ENCODE results near the gene RNF187.
"Not testable (repeated sequence)": the region's sequence is repeated elsewhere in the genome, so short reads cannot be mapped to it uniquely, and the experiment has no call there.

Gene RNF187

GRCh38 chr1:228459091-228459993 is 27.8 kb upstream of the RNF187 start:
- peak in 1 of 2 donors; percentile 17 for DNase-seq (ENCODE audit: low read depth in 1 of 2, low spot score in 1 of 2)

GRCh38 chr1:228460821-228461220 is 26.4 kb upstream of the RNF187 start:
- no peak for DNase-seq (ENCODE audit: low read depth in 1 of 2, low spot score in 1 of 2)

- no peak for DNase-seq (ENCODE audit: low read depth in 1 of 2, low spot score in 1 of 2)
Measured at GRCh38 chr1:228462560-228462959, 24.6 kb upstream of the RNF187 start.

- no peak for DNase-seq (ENCODE audit: low read depth in 1 of 2, low spot score in 1 of 2)
Measured at GRCh38 chr1:228463009-228463558, 24.1 kb upstream of the RNF187 start.

GRCh38 chr1:228463559-228464455 is 23.4 kb upstream of the RNF187 start:
- peak in 1 of 2 donors; percentile 17 for DNase-seq (ENCODE audit: low read depth in 1 of 2, low spot score in 1 of 2)

- DNase-seq (ENCODE audit: low read depth in 1 of 2, low spot score in 1 of 2), result peak; percentile 76 to 79
Measured at GRCh38 chr1:228464487-228464983, 22.6 kb upstream of the RNF187 start.

- DNase-seq (ENCODE audit: low read depth in 1 of 2, low spot score in 1 of 2), result no peak
Measured at GRCh38 chr1:228465141-228465540, 22.0 kb upstream of the RNF187 start.

- no peak for DNase-seq (ENCODE audit: low read depth in 1 of 2, low spot score in 1 of 2)
Measured at GRCh38 chr1:228465571-228466146, 21.5 kb upstream of the RNF187 start.

- DNase-seq (ENCODE audit: low read depth in 1 of 2, low spot score in 1 of 2), result not testable (repeated sequence)
Measured at GRCh38 chr1:228468188-228468587, 19.0 kb upstream of the RNF187 start.

- no peak for DNase-seq (ENCODE audit: low read depth in 1 of 2, low spot score in 1 of 2)
Measured at GRCh38 chr1:228469413-228470162, 17.6 kb upstream of the RNF187 start.

GRCh38 chr1:228471154-228471761 is 15.9 kb upstream of the RNF187 start:
- no peak for DNase-seq (ENCODE audit: low read depth in 1 of 2, low spot score in 1 of 2)

GRCh38 chr1:228471762-228472398 is 15.3 kb upstream of the RNF187 start:
- no peak for DNase-seq (ENCODE audit: low read depth in 1 of 2, low spot score in 1 of 2)

- DNase-seq (ENCODE audit: low read depth in 1 of 2, low spot score in 1 of 2), result no peak
Measured at GRCh38 chr1:228472655-228473054, 14.5 kb upstream of the RNF187 start.

- no peak for DNase-seq (ENCODE audit: low read depth in 1 of 2, low spot score in 1 of 2)
Measured at GRCh38 chr1:228474507-228474906, 12.7 kb upstream of the RNF187 start.

- no peak for DNase-seq (ENCODE audit: low read depth in 1 of 2, low spot score in 1 of 2)
Measured at GRCh38 chr1:228475812-228476211, 11.4 kb upstream of the RNF187 start.

- DNase-seq (ENCODE audit: low read depth in 1 of 2, low spot score in 1 of 2), result no peak
Measured at GRCh38 chr1:228477263-228477662, 9.9 kb upstream of the RNF187 start.

GRCh38 chr1:228478326-228478725 is 8.9 kb upstream of the RNF187 start:
- DNase-seq (ENCODE audit: low read depth in 1 of 2, low spot score in 1 of 2), result no peak

GRCh38 chr1:228478912-228479711 is 8.1 kb upstream of the RNF187 start:
- DNase-seq (ENCODE audit: low read depth in 1 of 2, low spot score in 1 of 2), result no peak

GRCh38 chr1:228483789-228484188 is 3.4 kb upstream of the RNF187 start:
- DNase-seq (ENCODE audit: low read depth in 1 of 2, low spot score in 1 of 2), result no peak

Data from activated T-helper 1 cell treated with anti-CD3 and anti-CD28 coated beads, Interleukin-2, amount 50 U/mL, for 16 hours (primary cell).